ENCODE data around the gene ZNF799.

- TF ChIP-seq POLR2AphosphoS5 (IDR thresholded peaks at IDR 0.05) = no peak
- TF ChIP-seq, protein P1, sequence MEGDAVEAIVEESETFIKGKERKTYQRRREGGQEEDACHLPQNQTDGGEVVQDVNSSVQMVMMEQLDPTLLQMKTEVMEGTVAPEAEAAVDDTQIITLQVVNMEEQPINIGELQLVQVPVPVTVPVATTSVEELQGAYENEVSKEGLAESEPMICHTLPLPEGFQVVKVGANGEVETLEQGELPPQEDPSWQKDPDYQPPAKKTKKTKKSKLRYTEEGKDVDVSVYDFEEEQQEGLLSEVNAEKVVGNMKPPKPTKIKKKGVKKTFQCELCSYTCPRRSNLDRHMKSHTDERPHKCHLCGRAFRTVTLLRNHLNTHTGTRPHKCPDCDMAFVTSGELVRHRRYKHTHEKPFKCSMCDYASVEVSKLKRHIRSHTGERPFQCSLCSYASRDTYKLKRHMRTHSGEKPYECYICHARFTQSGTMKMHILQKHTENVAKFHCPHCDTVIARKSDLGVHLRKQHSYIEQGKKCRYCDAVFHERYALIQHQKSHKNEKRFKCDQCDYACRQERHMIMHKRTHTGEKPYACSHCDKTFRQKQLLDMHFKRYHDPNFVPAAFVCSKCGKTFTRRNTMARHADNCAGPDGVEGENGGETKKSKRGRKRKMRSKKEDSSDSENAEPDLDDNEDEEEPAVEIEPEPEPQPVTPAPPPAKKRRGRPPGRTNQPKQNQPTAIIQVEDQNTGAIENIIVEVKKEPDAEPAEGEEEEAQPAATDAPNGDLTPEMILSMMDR (IDR thresholded peaks at IDR 0.05) = no peak
- TF ChIP-seq POLR2A (IDR thresholded peaks at IDR 0.05; ENCODE audit: low read depth) = no peak
Observed at GRCh38 chr19:12425236-12425887, 24.3 kb upstream of the ZNF799 start.

All from esophagus muscularis mucosa (tissue), 3 donors.